Measurements from ENCODE around the gene MED20. TPM values are rescaled to one million over a fixed set of nuclear protein-coding genes. Genes with fewer than 3 reads are reported as not detected.

The MED20 gene
- total RNA-seq, 1 experiment from 2014 or later, result 31.8 TPM

DNA sequence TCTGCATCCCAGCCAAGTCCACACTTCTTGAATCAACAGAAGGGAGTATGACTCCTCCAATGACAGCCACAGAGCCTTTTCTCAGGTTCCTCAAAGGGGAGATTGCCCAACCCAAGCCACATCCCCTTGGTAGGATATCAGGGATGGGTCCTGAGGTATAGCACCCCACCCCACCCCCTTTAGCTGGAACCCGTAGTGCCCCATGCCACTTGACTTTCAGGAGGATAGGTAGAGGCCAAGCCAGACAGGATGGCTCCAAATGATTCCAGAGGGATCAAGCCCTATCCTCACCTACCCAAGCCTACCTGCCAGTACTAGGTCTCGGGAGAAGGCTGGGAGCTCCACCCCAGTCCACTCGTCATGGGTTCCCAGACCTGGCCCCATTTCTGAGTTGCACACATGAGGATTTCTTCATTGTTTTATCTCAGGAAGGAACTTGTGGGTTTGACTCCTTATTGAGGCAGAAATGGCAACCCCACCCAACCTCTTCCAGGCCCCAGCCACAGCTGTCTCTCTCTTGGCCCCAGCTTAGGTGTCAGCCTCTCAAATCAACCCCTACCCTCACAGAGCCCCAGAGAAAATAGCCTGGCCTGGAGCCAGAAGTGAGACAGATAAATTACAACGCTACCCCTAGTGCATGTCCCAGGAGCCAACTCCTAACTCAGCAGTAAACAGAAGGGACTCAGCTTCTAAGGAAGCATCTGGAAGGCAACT lies 17.1 kb upstream of the MED20 start:
- no TSS peak for BruUV-seq (replicated peaks)
- DNase-seq (ENCODE audit: low spot score), result no peak
- intact Hi-C loops (cut with micrococcal nuclease; ENCODE audit: unreplicated experiment), result loop anchor here (5.0 kb wide), 1 partner anchor 151 kb away; the partner anchor contains the start of gene TOMM6
- CTCF ChIA-PET, result interaction anchor here (1.8 kb wide), 1 partner anchor 17 kb away, joined by 6 read pairs; the partner anchor contains the start of genes BYSL and MED20
- Histone ChIP-seq H3K27ac (ENCODE audit: low read depth, low read length, poor library complexity, severe bottlenecking) (peak overlapping the region; percentile 24), H3K4me1 (ENCODE audit: insufficient read depth, low read length, poor library complexity, severe bottlenecking) (peaks cover 27% of the 10 kb centered on the region), H3K27me3 (replicated peaks; ENCODE audit: insufficient read depth, low read depth, low read length, poor library complexity) (no peaks in the 10 kb centered on the region), H3K4me3 (ENCODE audit: low read depth, low read length, poor library complexity, severe bottlenecking) (no peak overlapping the region), H3K9me3 (ENCODE audit: low read depth, low read length, poor library complexity, severe bottlenecking) (no peaks in the 10 kb centered on the region), H3K36me3 (ENCODE audit: insufficient read depth, low read length, poor library complexity, severe bottlenecking) (peaks cover 16% of the 10 kb centered on the region)
- POLR2A ChIA-PET (ENCODE audit: low non-redundant PET), result no interaction called here
- no peak for TF ChIP-seq EZH2 (IDR thresholded peaks at IDR 0.05; ENCODE audit: borderline replicate concordance, low read depth, low read length, poor library complexity, severe bottlenecking)
- TF ChIP-seq, protein P1, sequence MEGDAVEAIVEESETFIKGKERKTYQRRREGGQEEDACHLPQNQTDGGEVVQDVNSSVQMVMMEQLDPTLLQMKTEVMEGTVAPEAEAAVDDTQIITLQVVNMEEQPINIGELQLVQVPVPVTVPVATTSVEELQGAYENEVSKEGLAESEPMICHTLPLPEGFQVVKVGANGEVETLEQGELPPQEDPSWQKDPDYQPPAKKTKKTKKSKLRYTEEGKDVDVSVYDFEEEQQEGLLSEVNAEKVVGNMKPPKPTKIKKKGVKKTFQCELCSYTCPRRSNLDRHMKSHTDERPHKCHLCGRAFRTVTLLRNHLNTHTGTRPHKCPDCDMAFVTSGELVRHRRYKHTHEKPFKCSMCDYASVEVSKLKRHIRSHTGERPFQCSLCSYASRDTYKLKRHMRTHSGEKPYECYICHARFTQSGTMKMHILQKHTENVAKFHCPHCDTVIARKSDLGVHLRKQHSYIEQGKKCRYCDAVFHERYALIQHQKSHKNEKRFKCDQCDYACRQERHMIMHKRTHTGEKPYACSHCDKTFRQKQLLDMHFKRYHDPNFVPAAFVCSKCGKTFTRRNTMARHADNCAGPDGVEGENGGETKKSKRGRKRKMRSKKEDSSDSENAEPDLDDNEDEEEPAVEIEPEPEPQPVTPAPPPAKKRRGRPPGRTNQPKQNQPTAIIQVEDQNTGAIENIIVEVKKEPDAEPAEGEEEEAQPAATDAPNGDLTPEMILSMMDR (conservative IDR thresholded peaks at IDR 0.05; ENCODE audit: low read depth, low read length), result no peak

DNA sequence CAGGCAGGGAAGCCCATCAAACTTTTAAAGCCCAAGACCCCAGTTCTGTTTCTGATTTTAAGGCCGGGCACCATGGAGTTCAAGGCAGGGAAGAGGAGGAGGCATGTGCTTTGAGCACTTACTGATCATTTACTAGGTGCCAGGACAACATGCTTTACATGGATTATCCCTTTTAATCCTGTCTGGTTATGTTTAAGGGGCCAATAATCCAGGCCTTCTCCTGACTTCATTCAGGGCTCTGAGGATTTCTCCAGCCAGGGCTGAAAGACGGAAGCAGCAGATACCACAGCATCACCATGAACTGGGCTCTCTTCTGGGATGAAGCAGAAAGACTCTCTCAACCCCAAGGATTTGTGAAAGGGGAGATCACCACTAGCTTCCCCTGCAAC lies 16.5 kb upstream of the MED20 start:
- no peaks in the 10 kb centered on the region for H3K9me3 ChIP-seq (ENCODE audit: low read depth, low read length, poor library complexity, severe bottlenecking)
- intact Hi-C loops (cut with micrococcal nuclease; ENCODE audit: unreplicated experiment), result loop anchor here (5.0 kb wide), 1 partner anchor 150 kb away; the partner anchor contains the start of gene TOMM6
- no peak for DNase-seq (ENCODE audit: low spot score)
- H3K4me1 ChIP-seq (ENCODE audit: insufficient read depth, low read length, poor library complexity, severe bottlenecking), result peaks cover 27% of the 10 kb centered on the region
- TF ChIP-seq, protein P1 (conservative IDR thresholded peaks at IDR 0.05; ENCODE audit: low read depth, low read length), result no peak
- TF ChIP-seq EZH2 (IDR thresholded peaks at IDR 0.05; ENCODE audit: borderline replicate concordance, low read depth, low read length, poor library complexity, severe bottlenecking), result no peak
- no peak overlapping the region for H3K27ac ChIP-seq (ENCODE audit: low read depth, low read length, poor library complexity, severe bottlenecking)
- CTCF ChIA-PET, result no interaction called here
- no peaks in the 10 kb centered on the region for H3K27me3 ChIP-seq (replicated peaks; ENCODE audit: insufficient read depth, low read depth, low read length, poor library complexity)
- no TSS peak for BruUV-seq (replicated peaks)
- peaks cover 20% of the 10 kb centered on the region for H3K36me3 ChIP-seq (ENCODE audit: insufficient read depth, low read length, poor library complexity, severe bottlenecking)
- H3K4me3 ChIP-seq (ENCODE audit: low read depth, low read length, poor library complexity, severe bottlenecking), result no peak overlapping the region
- POLR2A ChIA-PET (ENCODE audit: low non-redundant PET), result interaction anchor here (0.5 kb wide), 1 partner anchor 96 kb away, joined by 4 read pairs; no protein-coding TSS in a partner anchor

DNA sequence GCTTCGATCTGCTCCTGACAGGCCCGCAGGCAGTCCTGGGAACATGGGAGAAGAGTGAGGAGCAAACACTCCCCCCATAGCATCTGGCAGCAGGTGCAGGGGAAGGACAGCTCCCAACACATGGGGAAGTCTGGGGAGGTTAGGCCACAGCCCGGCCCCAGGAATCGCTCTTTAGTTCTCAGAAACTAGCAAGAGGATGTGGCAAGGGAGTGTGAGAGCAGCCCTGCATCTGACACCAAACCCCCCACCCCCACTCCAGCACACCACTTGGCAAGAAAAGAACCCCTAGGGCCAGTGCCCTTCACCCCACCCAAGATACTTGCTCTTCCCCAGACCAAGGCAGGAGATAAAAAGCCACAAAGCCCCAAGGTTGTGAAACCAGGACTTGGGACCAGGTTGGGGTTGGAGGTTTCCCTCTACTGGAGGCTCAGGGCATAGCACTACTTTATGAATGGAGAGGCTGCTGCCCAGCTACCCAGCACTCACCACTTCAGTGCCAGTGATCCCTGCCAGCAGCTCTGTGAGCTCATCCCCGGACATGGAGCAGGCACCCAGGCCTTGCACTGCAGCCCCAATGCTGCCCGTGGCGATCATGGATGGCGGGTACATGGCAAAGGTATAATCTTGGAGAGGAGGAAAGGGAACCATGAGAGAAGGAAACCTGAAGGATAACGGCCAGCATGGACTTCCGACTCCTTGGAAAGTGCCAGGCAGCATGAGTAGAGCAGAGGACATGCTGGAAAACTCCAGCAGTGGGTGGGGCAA lies 15.3 kb upstream of the MED20 start:
- POLR2A ChIA-PET (ENCODE audit: low non-redundant PET), result no interaction called here
- H3K27ac ChIP-seq (ENCODE audit: low read depth, low read length, poor library complexity, severe bottlenecking), result peak overlapping the region; percentile 22
- BruUV-seq (replicated peaks), result no TSS peak

More for the DNA sequence above, 15.3 kb upstream of the MED20 start:
- peak; percentile 80 for DNase-seq (ENCODE audit: low spot score)
- Histone ChIP-seq H3K27me3 (replicated peaks; ENCODE audit: insufficient read depth, low read depth, low read length, poor library complexity) (no peaks in the 10 kb centered on the region), H3K4me1 (ENCODE audit: insufficient read depth, low read length, poor library complexity, severe bottlenecking) (peaks cover 27% of the 10 kb centered on the region), H3K4me3 (ENCODE audit: low read depth, low read length, poor library complexity, severe bottlenecking) (no peak overlapping the region), H3K36me3 (ENCODE audit: insufficient read depth, low read length, poor library complexity, severe bottlenecking) (peaks cover 33% of the 10 kb centered on the region), H3K9me3 (ENCODE audit: low read depth, low read length, poor library complexity, severe bottlenecking) (no peaks in the 10 kb centered on the region)
- CTCF ChIA-PET, result interaction anchor here (0.6 to 1.1 kb wide), 2 partner anchors 87 to 120 kb away, joined by 3 to 4 read pairs; no protein-coding TSS in a partner anchor
- intact Hi-C loops (cut with micrococcal nuclease; ENCODE audit: unreplicated experiment), result loop anchor here (5.0 kb wide), 1 partner anchor 149 kb away; the partner anchor contains the start of gene TOMM6
- TF ChIP-seq, protein P1 (conservative IDR thresholded peaks at IDR 0.05; ENCODE audit: low read depth, low read length), result peak; percentile 80
- no peak for TF ChIP-seq EZH2 (IDR thresholded peaks at IDR 0.05; ENCODE audit: borderline replicate concordance, low read depth, low read length, poor library complexity, severe bottlenecking)

Measured in A673 (cell line).